SH-SY5Y (cell line): ENCODE measurements around the gene PIK3C3.

Experiments used
- GATA2 ChIP-seq: IDR thresholded peaks from 2 replicates; pipeline ENCODE4 v1.6.1; 2011; ENCODE audit warnings: mild to moderate bottlenecking, low read depth, low read length
- GATA3 ChIP-seq: IDR thresholded peaks from 2 replicates; pipeline ENCODE4 v1.6.1; 2011; ENCODE audit warnings: low read depth, mild to moderate bottlenecking, low read length, moderate library complexity

Gene PIK3C3

DNA sequence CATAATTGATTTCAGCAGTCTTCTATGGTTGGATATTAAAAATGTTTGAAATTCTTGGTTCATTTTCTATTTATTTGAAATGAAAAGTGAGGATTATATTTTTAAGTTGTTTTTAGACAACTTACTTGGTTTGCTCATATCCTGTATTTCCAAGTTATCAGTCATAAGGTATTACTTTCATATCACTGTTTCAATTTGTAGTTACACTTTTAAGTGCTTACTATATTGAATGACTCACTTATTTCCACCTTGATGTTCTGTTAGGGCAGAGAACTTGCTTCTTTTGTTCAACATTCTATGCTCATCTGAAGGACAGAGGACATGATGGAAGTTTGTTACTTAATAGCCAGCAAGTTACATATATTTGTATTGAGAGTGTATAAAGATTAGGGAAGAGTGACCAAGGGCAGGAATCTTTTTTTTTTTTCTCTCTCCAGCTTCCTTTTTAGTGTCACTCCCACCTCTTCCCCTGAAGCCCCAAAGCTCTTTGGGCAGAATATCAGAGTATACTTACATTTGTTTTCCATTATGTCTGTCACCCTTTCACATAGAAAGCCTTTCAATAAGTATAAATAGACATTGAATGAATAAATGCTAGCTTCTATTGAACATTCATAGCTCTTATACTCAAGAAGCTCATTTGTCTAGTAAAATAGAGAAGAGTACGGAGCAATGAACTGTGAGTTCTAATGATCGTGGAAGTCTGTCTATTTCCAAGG is 28.1 kb downstream of the PIK3C3 start:
- TF ChIP-seq GATA3 = no peak
- no peak for TF ChIP-seq GATA2

DNA sequence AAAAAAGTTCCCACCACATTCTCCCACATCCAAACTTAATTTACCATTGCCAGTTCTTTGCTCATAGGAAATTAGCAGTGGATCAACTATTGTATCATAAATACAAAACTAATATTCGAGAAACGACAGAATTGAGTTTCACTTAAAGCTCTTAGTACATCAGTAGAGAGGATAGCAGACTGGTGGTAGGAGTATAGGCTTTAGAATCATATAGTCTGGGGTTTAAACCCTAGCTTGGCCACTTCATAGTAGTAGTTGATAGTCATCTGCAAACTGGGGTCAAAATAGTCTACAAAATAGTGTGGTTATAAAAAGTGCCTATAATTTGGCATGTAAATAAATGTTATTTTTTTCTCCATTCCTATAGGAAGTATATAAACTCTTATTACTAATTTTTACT is 30.9 kb downstream of the PIK3C3 start:
- TF ChIP-seq GATA3 = no peak
- TF ChIP-seq GATA2 = no peak

DNA sequence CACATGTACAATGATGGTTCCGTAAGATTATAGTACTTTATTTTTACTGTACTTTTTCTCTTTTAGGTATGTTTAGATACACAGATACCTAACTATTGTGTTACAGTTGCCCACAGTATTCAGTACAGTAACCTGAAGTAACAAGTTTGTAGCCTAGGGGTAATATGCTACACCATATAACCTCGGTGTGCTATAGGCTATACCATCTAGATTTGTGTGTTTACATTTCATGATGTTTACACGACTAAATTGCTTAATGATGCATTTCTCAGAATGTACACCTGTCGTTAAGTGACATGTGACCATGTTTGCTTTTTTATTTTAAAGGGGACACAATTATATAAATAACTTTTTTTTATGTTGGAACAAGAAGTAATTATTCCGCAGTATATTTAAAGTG is 34.5 kb downstream of the PIK3C3 start:
- TF ChIP-seq GATA2 = no peak
- TF ChIP-seq GATA3 = no peak

DNA sequence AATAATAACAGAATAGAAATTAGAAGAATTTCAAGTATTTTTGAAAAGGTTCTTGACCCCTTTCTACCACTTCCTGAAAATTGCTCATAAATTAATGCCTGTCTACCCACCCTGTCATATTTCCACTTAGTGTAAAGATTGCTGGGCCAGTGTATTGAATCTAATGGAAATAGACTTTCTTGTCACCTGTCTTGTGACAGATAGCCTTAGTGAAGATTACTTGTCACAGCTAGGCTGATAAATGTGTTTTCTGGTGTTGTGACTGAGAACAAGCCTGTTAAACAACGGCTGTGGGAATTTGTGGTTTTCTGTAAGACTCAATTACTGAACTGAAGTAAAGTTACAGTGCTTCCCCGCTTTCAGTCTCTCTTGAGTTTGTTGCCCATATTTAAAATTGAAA is 37.0 kb downstream of the PIK3C3 start:
- TF ChIP-seq GATA3 = no peak
- no peak for TF ChIP-seq GATA2

DNA sequence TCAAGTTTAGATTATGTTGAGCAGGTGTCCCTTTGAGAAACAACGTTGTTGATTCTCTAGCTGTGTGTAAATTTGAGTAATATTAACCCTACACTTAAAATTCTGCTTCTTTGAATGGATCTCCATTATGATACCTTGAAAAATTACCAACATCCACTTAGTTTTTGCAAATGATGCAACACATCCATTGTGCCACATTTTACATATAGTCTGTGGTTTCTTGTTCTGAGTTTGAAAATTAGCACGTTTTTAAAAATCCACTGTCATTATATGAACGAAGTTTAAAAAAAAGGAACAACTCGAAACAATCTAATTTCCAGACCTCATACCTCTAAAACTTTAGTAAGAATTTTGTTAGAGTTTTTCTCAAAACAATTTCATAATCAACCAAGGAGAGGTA is 37.7 kb downstream of the PIK3C3 start:
- TF ChIP-seq GATA3 (no peak), GATA2 (no peak)

DNA sequence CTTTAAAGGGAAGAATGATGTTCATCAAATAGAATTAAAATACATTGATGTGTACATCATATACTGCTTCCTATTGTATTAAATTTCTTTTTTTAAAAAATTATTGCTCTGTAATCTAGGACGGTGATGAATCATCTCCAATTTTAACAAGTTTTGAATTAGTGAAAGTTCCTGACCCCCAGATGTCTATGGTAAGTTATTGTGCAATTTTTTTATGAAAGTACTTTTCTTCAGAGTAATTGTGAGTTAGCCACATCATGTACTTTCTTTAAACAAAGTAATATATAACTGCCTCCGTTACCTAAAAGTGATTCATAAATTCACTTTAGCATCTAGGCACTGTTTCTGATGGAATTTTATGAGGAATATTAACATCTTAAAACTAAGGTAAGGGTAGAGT is 38.1 kb downstream of the PIK3C3 start:
- no peak for TF ChIP-seq GATA3
- no peak for TF ChIP-seq GATA2

DNA sequence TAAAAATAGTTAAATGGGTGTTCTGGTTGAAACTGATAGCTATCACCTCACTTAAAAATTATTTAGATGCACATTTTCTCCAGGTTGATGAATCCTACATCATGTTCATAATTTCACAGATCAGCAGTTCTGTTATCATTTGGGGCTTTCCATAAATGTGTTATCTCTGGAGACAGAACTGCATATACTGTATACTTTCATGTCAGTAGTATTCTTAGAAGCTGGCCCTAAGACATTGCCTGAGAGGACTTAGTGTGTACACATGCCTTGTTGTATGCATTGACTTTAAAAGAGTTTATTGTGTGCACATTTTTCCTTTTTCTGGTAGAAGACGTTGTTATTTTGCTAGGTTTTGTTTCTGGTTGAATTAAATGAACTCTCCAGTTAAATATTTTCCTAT is 41.0 kb downstream of the PIK3C3 start:
- no peak for TF ChIP-seq GATA3

DNA sequence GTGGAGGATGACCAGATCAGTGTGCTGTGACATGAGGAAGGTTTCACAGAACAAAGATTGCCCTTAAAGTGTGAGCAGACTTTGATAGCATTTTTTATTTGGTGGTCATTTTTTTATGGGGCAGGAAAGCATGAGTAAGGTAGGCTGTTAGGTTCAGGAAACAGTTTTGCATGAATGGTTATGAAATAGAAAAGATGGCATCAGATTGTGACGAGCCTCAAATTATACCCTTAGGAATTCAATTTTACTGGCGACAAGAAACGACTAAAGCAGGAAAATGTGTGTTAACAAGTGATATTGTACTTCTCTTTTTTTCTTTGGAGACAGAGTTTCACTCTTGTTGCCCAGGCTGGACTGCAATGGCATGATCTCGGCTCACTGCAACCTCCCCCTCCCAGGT is 44.7 kb downstream of the PIK3C3 start:
- no peak for TF ChIP-seq GATA3
- no peak for TF ChIP-seq GATA2

DNA sequence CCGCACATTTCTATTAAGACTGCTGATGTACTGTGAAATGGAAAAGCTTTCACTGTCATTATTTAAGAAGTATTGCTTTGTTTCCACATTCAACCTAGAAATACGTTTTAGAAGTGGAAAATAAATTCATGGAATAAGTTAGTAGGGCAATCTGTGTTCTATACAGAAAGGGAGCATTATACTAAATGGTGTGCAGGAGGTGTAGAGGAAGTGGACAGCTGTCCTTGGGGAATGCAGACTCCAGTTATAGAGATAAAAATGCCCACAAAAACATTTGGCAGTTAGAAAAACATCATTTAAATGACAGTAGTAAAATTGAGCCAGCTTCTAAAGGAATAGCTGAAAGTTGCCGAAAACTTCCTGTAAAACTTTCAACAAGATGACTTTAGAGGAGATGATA is 46.8 kb downstream of the PIK3C3 start:
- no peak for TF ChIP-seq GATA2
- TF ChIP-seq GATA3 = no peak

DNA sequence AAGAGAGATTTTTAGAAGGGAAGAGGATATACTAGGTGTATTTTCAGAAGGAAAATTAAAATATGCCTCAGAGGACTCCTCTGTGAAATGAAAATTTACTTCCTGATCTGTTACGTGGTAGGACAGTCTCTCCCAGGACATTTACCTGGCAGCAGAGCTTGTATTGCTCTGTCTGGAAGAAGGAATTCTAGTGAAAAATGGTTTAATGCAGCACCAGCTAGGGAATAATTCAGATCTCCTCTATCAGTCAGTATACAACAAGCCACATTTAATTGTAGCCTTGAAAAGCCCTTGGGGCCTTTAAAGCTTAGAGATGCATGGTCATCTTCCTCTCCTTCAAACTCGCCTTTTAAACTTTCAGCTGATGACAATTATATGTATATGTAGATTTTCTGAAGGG is 49.6 kb downstream of the PIK3C3 start:
- TF ChIP-seq GATA2 = no peak
- TF ChIP-seq GATA3 = no peak

DNA sequence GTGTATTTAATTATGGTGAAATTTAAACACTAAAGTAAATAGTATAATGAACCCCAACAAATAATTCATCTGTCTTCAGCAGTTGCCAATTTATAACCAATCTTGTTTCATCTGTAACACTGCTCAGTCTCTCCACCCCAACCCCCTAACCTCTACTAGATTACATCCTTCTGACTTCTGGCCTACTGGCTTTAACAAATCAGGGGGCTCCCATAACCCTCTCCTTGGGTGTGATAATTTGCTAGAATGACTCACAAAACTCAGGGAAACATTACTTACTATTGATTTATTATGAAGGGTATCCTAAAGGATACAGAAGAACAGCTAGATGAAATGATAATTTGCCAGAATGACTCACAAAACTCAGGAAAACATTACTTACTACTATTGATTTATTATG is 50.7 kb downstream of the PIK3C3 start:
- TF ChIP-seq GATA3 (no peak), GATA2 (no peak)

DNA sequence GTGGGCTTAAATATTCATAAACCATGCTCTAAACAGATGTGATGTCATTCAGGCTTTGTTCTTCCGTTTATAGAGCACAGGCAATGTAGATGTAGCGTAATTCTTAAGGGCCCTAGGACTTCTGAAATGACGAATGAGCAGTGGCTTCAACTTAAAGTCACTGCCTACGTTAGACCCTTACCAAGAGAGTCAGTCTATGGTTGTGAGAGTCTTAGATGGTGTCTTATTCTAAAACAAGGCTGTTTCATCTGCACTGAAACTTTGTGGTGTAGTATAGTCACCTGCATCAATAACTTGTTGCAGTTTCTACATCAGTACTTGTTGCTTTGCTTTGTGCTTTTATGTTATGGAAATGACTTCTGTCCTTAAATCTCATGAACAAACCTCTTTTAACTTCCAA is 56.0 kb downstream of the PIK3C3 start:
- TF ChIP-seq GATA3 (no peak), GATA2 (no peak)

DNA sequence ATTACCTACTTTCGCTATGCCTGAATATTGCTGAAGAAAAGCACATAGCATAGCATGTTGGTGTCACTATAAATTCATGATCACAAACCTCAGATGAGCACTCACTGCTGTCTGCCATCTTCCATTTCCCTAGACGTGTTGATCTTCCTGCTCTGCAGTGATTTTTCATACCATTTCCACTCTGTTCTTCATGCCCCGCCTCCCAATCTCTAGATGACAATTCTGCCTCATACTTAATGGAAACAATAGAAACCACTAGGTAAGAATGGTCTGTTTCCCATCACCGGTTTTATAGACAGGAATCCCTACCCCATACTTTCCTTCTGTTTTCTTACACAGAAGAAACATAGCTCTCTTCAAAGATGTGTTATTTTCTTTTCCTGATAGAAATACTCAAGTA is 63.8 kb downstream of the PIK3C3 start:
- TF ChIP-seq GATA2 = no peak
- TF ChIP-seq GATA3 = no peak

DNA sequence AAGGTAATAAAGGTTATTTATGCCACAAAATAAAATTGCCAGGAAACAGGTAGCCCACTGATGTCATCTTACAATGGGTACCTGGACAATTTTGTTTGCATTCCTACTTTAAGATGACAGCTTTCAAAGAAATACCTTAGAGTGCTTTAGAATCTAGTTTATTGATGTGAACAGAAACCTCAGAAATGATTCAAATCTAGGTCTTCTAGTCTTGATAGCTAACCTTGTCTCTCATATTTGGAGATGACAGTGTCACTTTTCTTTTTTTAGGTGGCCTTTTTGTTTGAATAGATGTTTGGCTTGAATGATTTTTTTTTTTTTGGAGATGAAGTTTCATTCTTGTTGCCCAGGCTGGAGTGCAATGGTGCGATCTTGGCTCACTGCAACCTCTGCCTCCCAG is 69.1 kb downstream of the PIK3C3 start:
- no peak for TF ChIP-seq GATA2
- no peak for TF ChIP-seq GATA3

DNA sequence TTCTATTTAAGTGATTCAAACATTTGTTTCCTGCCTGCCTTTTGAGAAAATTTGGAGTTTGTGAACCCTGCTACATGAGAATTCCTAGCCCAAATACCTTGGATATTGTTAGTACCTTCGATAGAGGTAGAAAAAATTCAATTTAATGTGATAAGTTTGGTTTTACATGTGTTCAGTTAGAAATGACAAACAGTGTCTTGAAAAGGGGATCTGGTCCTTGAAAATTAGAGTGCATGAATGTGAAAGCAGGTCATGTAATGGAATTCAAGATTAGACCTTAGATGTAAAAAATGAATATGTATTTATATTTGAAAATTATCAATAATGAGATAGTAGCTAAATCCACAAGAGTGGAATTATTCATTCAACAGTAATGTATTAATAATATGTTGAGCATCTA is 70.5 kb downstream of the PIK3C3 start:
- TF ChIP-seq GATA2 (no peak), GATA3 (no peak)

DNA sequence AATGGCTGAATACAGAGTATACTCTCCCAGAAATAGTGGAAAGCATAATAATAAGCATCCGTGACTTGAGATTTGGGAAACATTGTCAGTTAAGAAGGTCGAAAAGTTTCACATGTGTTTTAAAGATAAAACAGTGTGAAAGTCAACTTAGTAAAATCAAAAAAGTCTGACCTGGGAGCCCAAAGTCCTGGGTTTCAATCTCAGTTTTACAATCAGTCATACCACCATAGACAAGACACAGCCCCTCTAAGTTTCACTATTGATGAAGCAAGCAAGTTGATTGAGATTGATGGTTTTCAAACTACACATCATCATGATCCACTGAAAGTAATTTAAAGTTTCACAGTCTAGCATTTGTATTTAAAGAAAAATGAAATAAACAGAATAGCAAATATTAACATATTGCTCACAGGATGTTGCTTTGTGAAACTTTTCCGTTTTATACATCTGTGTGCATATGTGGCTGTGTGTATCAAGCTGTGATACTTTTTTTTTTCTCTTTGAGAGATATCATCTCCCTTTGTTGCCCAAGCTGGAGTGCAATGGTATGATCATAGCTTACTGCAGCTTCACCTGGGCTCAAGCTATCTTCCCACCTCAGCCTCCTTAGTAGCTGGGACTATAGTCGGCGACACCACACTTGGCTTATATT is 71.1 kb downstream of the PIK3C3 start:
- no peak for TF ChIP-seq GATA3
- TF ChIP-seq GATA2 = no peak
